Measurements from ENCODE around the gene SLC35F3. TPM values are rescaled to one million over a fixed set of nuclear protein-coding genes. Genes with fewer than 3 reads are reported as not detected.

Gene SLC35F3
- total RNA-seq, 2 experiments from 2014 or later, result not detected

GRCh38 chr1:233907151-233907550, 2.7 kb downstream of the SLC35F3 start:
- Histone ChIP-seq H2AFZ (ENCODE audit: low read length) (no peak overlapping the region), H3K4me2 (ENCODE audit: low read length) (no peak overlapping the region), H3K4me3 (ENCODE audit: low read depth, low read length, poor library complexity, severe bottlenecking) (no peak overlapping the region), H4K20me1 (ENCODE audit: insufficient read depth, low read length) (no peaks in the 10 kb centered on the region), H3K79me2 (ENCODE audit: insufficient read depth, low read depth, low read length) (no peaks in the 10 kb centered on the region), H3K9me2 (ENCODE audit: insufficient read depth, low read length) (no peaks in the 10 kb centered on the region), H3K4me1 (ENCODE audit: insufficient read depth, low read length, poor library complexity, severe bottlenecking) (no peaks in the 10 kb centered on the region), H3K36me3 (ENCODE audit: insufficient read depth, low read length) (no peaks in the 10 kb centered on the region), H3K9me3 (ENCODE audit: low read length) (no peaks in the 10 kb centered on the region), H3K27ac (ENCODE audit: low read depth, low read length, poor library complexity, severe bottlenecking) (no peak overlapping the region)
- intact Hi-C loops (cut with micrococcal nuclease; ENCODE audit: unreplicated experiment), result no loop called here
- POLR2A ChIA-PET, result interaction anchor here (0.8 kb wide), 1 partner anchor 9 kb away, joined by 3 read pairs; no protein-coding TSS in a partner anchor
- no peak for DNase-seq (ENCODE audit: low spot score)
- no TSS peak for BruUV-seq (replicated peaks)
- TF ChIP-seq EZH2phosphoT487 (IDR thresholded peaks at IDR 0.05; ENCODE audit: borderline replicate concordance, low read depth, low read length), result no peak
- no peak for TF ChIP-seq CTCF (conservative IDR thresholded peaks at IDR 0.05; ENCODE audit: low read length)
- CTCF ChIA-PET (ENCODE audit: unreplicated experiment), result no interaction called here

- no peak for DNase-seq (ENCODE audit: low spot score)
- no peak overlapping the region for H2AFZ ChIP-seq (ENCODE audit: low read length)
- H3K36me3 ChIP-seq (ENCODE audit: insufficient read depth, low read length), result no peaks in the 10 kb centered on the region
- no peaks in the 10 kb centered on the region for H3K4me1 ChIP-seq (ENCODE audit: insufficient read depth, low read length, poor library complexity, severe bottlenecking)
- H3K27ac ChIP-seq (ENCODE audit: low read depth, low read length, poor library complexity, severe bottlenecking), result no peak overlapping the region
- intact Hi-C loops (cut with micrococcal nuclease; ENCODE audit: unreplicated experiment), result no loop called here
- H3K9me3 ChIP-seq (ENCODE audit: low read length), result no peaks in the 10 kb centered on the region
- no peaks in the 10 kb centered on the region for H3K9me2 ChIP-seq (ENCODE audit: insufficient read depth, low read length)
- H3K4me3 ChIP-seq (ENCODE audit: low read depth, low read length, poor library complexity, severe bottlenecking), result no peak overlapping the region
- TF ChIP-seq CTCF (conservative IDR thresholded peaks at IDR 0.05; ENCODE audit: low read length) (no peak), EZH2phosphoT487 (IDR thresholded peaks at IDR 0.05; ENCODE audit: borderline replicate concordance, low read depth, low read length) (no peak)
- no peaks in the 10 kb centered on the region for H4K20me1 ChIP-seq (ENCODE audit: insufficient read depth, low read length)
- no peak overlapping the region for H3K4me2 ChIP-seq (ENCODE audit: low read length)
- ChIA-PET CTCF (ENCODE audit: unreplicated experiment) (no interaction called here), POLR2A (no interaction called here)
- no peaks in the 10 kb centered on the region for H3K79me2 ChIP-seq (ENCODE audit: insufficient read depth, low read depth, low read length)
- BruUV-seq (replicated peaks), result no TSS peak
These were observed 3.6 kb downstream of the SLC35F3 start for GRCh38 chr1:233908092-233908491.

- H3K4me3 ChIP-seq (ENCODE audit: low read depth, low read length, poor library complexity, severe bottlenecking), result no peak overlapping the region
- POLR2A ChIA-PET, result no interaction called here
- CTCF ChIA-PET (ENCODE audit: unreplicated experiment), result no interaction called here
- H3K36me3 ChIP-seq (ENCODE audit: insufficient read depth, low read length), result no peaks in the 10 kb centered on the region
- intact Hi-C loops (cut with micrococcal nuclease; ENCODE audit: unreplicated experiment), result no loop called here
- BruUV-seq (replicated peaks), result no TSS peak
- no peak overlapping the region for H3K27ac ChIP-seq (ENCODE audit: low read depth, low read length, poor library complexity, severe bottlenecking)
- H3K79me2 ChIP-seq (ENCODE audit: insufficient read depth, low read depth, low read length), result no peaks in the 10 kb centered on the region
- H2AFZ ChIP-seq (ENCODE audit: low read length), result no peak overlapping the region
- no peak for TF ChIP-seq EZH2phosphoT487 (IDR thresholded peaks at IDR 0.05; ENCODE audit: borderline replicate concordance, low read depth, low read length)
- no peak for TF ChIP-seq CTCF (conservative IDR thresholded peaks at IDR 0.05; ENCODE audit: low read length)
- no peaks in the 10 kb centered on the region for H3K4me1 ChIP-seq (ENCODE audit: insufficient read depth, low read length, poor library complexity, severe bottlenecking)
- H4K20me1 ChIP-seq (ENCODE audit: insufficient read depth, low read length), result no peaks in the 10 kb centered on the region
- H3K4me2 ChIP-seq (ENCODE audit: low read length), result no peak overlapping the region
- H3K9me3 ChIP-seq (ENCODE audit: low read length), result no peaks in the 10 kb centered on the region
- no peak for DNase-seq (ENCODE audit: low spot score)
- H3K9me2 ChIP-seq (ENCODE audit: insufficient read depth, low read length), result no peaks in the 10 kb centered on the region
These were observed 4.7 kb downstream of the SLC35F3 start for GRCh38 chr1:233909195-233909594.
